HepG2 (cell line): Measurements from ENCODE around the gene CXADR. TPM values are rescaled to one million over a fixed set of nuclear protein-coding genes. Genes with fewer than 3 reads are reported as not detected.

Experiments used
- GATAD2A ChIP-seq: IDR thresholded peaks from 2 replicates; pipeline ENCODE4 v1.6.1; 2016
- NCOA2 ChIP-seq: sonication (generic); formaldehyde crosslinking; IDR thresholded peaks from 2 replicates; pipeline ENCODE4 v1.8.0; 2022; ENCODE audit warnings: inconsistent platforms
- NONO ChIP-seq, 2 experiments: fragments of 450-650 bp in 1 of 2; sonication (generic) in 1 of 2; formaldehyde crosslinking in 1 of 2; IDR thresholded peaks in 1 of 2; conservative IDR thresholded peaks in 1 of 2; 2 replicates each; pipeline versions ENCODE4 v1.6.1 to v1.8.0; 2017 to 2022; ENCODE audit warnings: mild to moderate bottlenecking in 1 of 2, missing genetic modification reagents in 1 of 2, moderate library complexity in 1 of 2
- PHF21A ChIP-seq: sonication (generic); formaldehyde crosslinking; IDR thresholded peaks from 2 replicates; pipeline ENCODE4 v1.5.0; 2020; ENCODE audit warnings: mild to moderate bottlenecking, missing genetic modification reagents
- SOX5 ChIP-seq: IDR thresholded peaks from 2 replicates; pipeline ENCODE4 v1.6.1; 2016; ENCODE audit warnings: borderline replicate concordance
- SUZ12 ChIP-seq: fragments of 150-350 bp; IDR thresholded peaks from 2 replicates; pipeline ENCODE4 v1.6.1; 2014; ENCODE audit warnings: low read depth, low read length
- TRIM24 ChIP-seq: sonication (generic); formaldehyde crosslinking; IDR thresholded peaks from 2 replicates; pipeline ENCODE4 v1.8.0; 2022; ENCODE audit warnings: mild to moderate bottlenecking, missing genetic modification reagents
- ZFY ChIP-seq: sonication (generic); formaldehyde crosslinking; IDR thresholded peaks from 2 replicates; pipeline ENCODE4 v1.4.0; 2020; ENCODE audit warnings: missing genetic modification reagents
- ZNF10 ChIP-seq: sonication (generic); formaldehyde crosslinking; IDR thresholded peaks from 2 replicates; pipeline ENCODE4 v1.4.0; 2020; ENCODE audit warnings: mild to moderate bottlenecking, low read depth, missing genetic modification reagents, borderline replicate concordance
- ZNF343 ChIP-seq: sonication (generic); formaldehyde crosslinking; IDR thresholded peaks from 2 replicates; pipeline ENCODE4 v1.4.0; 2020; ENCODE audit warnings: mild to moderate bottlenecking, missing genetic modification reagents
- ZNF614 ChIP-seq: IDR thresholded peaks from 2 replicates; pipeline ENCODE4 v1.6.1; 2018; ENCODE audit warnings: missing biosample characterization, missing genetic modification reagents, inconsistent platforms, borderline replicate concordance
- ZNF75D ChIP-seq: sonication (generic); formaldehyde crosslinking; IDR thresholded peaks from 2 replicates; pipeline ENCODE4 v1.8.1; 2023; ENCODE audit warnings: missing genetic modification reagents, mild to moderate bottlenecking, borderline replicate concordance
- ZNF770 ChIP-seq: sonication (generic); formaldehyde crosslinking; IDR thresholded peaks from 2 replicates; pipeline ENCODE4 v1.5.0; 2020; ENCODE audit warnings: mild to moderate bottlenecking, missing genetic modification reagents
- ZNF790 ChIP-seq: sonication (generic); formaldehyde crosslinking; IDR thresholded peaks from 2 replicates; pipeline ENCODE4 v1.8.0; 2022; ENCODE audit warnings: missing genetic modification reagents, mild to moderate bottlenecking, borderline replicate concordance
- ZNF878 ChIP-seq: sonication (generic); formaldehyde crosslinking; IDR thresholded peaks from 2 replicates; pipeline ENCODE4 v1.8.1; 2023; ENCODE audit warnings: mild to moderate bottlenecking, missing genetic modification reagents, moderate library complexity
- ZSCAN12 ChIP-seq: sonication (generic); formaldehyde crosslinking; IDR thresholded peaks from 2 replicates; pipeline ENCODE4 v1.9.0; 2021; ENCODE audit warnings: mild to moderate bottlenecking, missing genetic modification reagents
- polyA plus RNA-seq, 8 experiments: library from polyadenylated mRNA; depleted of rRNA in 3 of 8; stranded (reverse) in 7 of 8; unstranded in 1 of 8; fragments of >200 nt; fragmentation: Illumina TruSeq in 4 of 8; extraction: Trizol in 4 of 8; gene quantifications; 2 replicates each; pipeline versions ENCODE4 v1.2.1 to v1.2.3, GENCODE V29; 2011 to 2016; ENCODE audit warnings: low read depth in 4 of 8, missing spikeins in 1 of 8, mixed read lengths in 1 of 8; ENCODE audit not compliant: insufficient read depth in 1 of 8
- total RNA-seq, 5 experiments: library from RNA; depleted of rRNA; stranded (reverse); fragments of >200 nt; fragmentation: Illumina TruSeq; extraction: Trizol; gene quantifications; 2 replicates each; pipeline ENCODE4 v1.2.3, GENCODE V29; 2016; ENCODE audit warnings: low read depth in 1 of 5
- TF ChIP-seq, protein P1 (sequence below): sonication (generic); formaldehyde crosslinking; IDR thresholded peaks from 2 replicates; pipeline ENCODE4 v1.4.0; 2020; ENCODE audit warnings: mild to moderate bottlenecking, missing genetic modification reagents
- TF ChIP-seq, protein P2 (sequence below): sonication (generic); formaldehyde crosslinking; IDR thresholded peaks from 2 replicates; pipeline ENCODE4 v1.5.0; 2020; ENCODE audit warnings: mild to moderate bottlenecking, missing genetic modification reagents

Gene CXADR
- total and polyA plus RNA-seq, 2 of the 13 experiments (the other 11 are each of a cell fraction or from before 2014, with no cell fraction given), result 86.8 to 110 TPM

DNA sequence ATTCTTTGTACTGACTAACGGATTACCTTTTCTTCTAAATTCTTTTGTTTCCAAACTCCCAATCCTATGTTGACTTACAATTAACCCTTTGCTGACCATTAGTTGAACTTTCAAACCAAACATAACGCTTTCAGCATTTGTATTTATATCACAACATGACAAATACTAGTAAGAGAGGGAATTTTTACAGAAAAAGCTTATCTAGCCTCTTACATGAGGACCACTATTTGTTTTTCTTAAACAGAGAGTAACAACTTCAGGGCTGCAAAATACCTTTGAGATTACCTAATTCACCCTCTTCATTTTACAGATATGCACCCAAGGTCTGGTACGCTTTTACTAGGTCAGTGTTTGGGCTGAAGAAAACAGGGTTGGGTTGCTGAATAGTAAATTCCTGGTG, 45.0 kb upstream of the CXADR start (continued):
- TF ChIP-seq, protein P1, sequence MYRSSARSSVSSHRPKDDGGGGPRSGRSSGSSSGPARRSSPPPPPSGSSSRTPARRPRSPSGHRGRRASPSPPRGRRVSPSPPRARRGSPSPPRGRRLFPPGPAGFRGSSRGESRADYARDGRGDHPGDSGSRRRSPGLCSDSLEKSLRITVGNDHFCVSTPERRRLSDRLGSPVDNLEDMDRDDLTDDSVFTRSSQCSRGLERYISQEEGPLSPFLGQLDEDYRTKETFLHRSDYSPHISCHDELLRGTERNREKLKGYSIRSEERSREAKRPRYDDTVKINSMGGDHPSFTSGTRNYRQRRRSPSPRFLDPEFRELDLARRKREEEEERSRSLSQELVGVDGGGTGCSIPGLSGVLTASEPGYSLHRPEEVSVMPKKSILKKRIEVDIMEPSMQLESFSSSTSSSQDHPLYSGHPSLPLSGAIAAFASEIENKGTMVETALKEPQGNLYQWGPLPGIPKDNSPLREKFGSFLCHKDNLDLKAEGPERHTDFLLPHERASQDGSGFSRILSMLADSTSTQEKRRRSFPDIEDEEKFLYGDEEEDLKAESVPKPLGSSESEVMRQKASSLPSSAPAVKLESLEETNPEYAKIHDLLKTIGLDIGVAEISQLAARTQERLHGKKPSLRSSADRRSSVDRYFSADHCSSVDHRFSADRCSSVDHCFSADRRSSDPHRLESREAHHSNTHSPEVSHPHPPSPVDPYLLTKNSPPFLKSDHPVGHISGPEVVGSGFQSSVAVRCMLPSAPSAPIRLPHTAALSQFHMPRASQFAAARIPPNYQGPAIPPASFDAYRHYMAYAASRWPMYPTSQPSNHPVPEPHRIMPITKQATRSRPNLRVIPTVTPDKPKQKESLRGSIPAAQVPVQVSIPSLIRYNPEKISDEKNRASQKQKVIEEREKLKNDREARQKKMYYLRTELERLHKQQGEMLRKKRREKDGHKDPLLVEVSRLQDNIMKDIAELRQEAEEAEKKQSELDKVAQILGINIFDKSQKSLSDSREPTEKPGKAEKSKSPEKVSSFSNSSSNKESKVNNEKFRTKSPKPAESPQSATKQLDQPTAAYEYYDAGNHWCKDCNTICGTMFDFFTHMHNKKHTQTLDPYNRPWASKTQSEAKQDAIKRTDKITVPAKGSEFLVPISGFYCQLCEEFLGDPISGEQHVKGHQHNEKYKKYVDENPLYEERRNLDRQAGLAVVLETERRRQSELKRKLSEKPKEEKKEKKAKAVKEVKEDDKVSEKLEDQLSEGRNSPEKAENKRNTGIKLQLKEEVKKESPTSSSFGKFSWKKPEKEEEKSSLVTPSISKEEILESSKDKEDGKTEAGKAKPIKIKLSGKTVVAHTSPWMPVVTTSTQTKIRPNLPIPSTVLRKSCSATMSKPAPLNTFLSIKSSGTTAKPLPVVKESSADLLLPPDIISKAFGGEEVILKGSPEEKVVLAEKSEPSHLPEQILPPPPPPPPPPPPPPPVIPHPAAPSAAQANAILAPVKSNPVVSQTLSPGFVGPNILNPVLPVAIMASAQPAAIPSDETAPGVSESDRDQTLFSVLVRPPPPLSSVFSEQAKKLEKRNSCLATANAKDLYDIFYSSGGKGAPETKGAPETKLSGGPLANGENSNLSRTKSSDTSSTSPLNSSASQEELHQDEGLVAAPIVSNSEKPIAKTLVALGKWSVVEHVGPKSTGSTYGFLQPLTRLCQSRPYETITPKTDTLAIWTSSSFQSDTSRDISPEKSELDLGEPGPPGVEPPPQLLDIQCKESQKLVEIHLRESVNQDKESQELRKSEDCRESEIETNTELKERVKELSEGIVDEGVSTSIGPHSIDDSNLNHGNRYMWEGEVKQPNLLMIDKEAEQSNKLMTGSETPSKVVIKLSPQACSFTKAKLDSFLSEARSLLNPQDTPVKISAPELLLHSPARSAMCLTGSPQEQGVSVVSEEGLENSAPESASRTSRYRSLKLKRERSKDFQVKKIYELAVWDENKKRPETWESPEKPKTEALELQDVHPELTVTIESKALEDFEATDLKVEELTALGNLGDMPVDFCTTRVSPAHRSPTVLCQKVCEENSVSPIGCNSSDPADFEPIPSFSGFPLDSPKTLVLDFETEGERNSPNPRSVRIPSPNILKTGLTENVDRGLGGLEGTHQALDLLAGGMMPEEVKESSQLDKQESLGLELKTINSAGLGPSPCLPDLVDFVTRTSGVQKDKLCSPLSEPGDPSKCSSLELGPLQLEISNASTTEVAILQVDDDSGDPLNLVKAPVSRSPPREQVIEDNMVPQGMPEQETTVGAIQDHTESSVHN (CRISPR knock-in tag), result no peak
- peak; percentile 84 for TF ChIP-seq GATAD2A (CRISPR knock-in tag)
- no peak for TF ChIP-seq TRIM24
- TF ChIP-seq ZSCAN12 (CRISPR knock-in tag), result 0 out of 2 replicates have a peak, but pooled peaks have one; percentile 50
- no peak for TF ChIP-seq ZNF878 (CRISPR knock-in tag)
- no peak for TF ChIP-seq ZNF790 (CRISPR knock-in tag)
- no peak for TF ChIP-seq ZNF75D (CRISPR knock-in tag)
- TF ChIP-seq NCOA2 (CRISPR knock-in tag), result peak; percentile 32; the same call in 1 of the 2 replicates
- TF ChIP-seq, protein P2, sequence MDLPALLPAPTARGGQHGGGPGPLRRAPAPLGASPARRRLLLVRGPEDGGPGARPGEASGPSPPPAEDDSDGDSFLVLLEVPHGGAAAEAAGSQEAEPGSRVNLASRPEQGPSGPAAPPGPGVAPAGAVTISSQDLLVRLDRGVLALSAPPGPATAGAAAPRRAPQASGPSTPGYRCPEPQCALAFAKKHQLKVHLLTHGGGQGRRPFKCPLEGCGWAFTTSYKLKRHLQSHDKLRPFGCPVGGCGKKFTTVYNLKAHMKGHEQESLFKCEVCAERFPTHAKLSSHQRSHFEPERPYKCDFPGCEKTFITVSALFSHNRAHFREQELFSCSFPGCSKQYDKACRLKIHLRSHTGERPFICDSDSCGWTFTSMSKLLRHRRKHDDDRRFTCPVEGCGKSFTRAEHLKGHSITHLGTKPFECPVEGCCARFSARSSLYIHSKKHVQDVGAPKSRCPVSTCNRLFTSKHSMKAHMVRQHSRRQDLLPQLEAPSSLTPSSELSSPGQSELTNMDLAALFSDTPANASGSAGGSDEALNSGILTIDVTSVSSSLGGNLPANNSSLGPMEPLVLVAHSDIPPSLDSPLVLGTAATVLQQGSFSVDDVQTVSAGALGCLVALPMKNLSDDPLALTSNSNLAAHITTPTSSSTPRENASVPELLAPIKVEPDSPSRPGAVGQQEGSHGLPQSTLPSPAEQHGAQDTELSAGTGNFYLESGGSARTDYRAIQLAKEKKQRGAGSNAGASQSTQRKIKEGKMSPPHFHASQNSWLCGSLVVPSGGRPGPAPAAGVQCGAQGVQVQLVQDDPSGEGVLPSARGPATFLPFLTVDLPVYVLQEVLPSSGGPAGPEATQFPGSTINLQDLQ (CRISPR knock-in tag), result no peak
- 0 out of 2 replicates have a peak, but pooled peaks have one; percentile 28 for TF ChIP-seq ZNF770 (CRISPR knock-in tag)
- TF ChIP-seq ZNF343, result no peak
- no peak for TF ChIP-seq NONO (IDR thresholded peaks at IDR 0.05)
- TF ChIP-seq NONO (CRISPR knock-in tag; conservative IDR thresholded peaks at IDR 0.05), result no peak
- peak; percentile 37; the same call in 1 of the 2 replicates for TF ChIP-seq PHF21A
- no peak for TF ChIP-seq SUZ12
- peak; percentile 17; the same call in 1 of the 2 replicates for TF ChIP-seq ZNF614 (CRISPR knock-in tag)
- no peak for TF ChIP-seq ZNF10 (CRISPR knock-in tag)
- TF ChIP-seq ZFY, result no peak
- peak; percentile 53; the same call in 1 of the 2 replicates for TF ChIP-seq SOX5 (CRISPR knock-in tag)
